NCI-H82 (cell line): Measurements from ENCODE around the gene HEYL.
A peak's percentile ranks its signal among the peaks of the same experiment; 100 is the strongest.
"Not testable (repeated sequence)": the region's sequence is repeated elsewhere in the genome, so short reads cannot be mapped to it uniquely, and the experiment has no call there.

Experiments used
- DNase-seq: peaks from one replicate; lab custom pipeline; 2025; lab: John Stamatoyannopoulos, UW

Gene HEYL

GRCh38 chr1:39603677-39604076 is 35.8 kb downstream of the HEYL start:
- not testable (repeated sequence) for DNase-seq

GRCh38 chr1:39601667-39602255 is 37.7 kb downstream of the HEYL start:
- DNase-seq, result not testable (repeated sequence)

DNA sequence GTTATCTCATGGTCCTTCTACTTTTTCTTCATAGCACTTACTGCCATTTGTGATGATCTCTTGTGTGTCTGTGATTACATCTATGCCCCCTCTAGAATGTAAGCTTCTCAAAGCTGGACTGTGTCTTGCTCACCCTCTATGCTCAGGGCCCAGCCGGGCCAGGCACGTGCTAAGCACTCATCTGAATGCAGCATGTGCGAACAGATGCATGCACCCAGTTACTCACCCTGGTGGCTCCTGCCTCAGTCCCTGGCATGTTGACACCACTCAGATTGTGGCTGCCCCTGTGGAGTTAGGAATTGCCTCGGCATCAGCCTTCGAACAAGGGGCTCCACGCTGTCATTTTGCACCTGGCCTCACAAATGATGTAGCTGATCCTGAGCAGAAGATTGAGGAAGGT is 43.3 kb downstream of the HEYL start:
- DNase-seq, result no peak

GRCh38 chr1:39593386-39593785 is 46.1 kb downstream of the HEYL start:
- DNase-seq, result no peak

DNA sequence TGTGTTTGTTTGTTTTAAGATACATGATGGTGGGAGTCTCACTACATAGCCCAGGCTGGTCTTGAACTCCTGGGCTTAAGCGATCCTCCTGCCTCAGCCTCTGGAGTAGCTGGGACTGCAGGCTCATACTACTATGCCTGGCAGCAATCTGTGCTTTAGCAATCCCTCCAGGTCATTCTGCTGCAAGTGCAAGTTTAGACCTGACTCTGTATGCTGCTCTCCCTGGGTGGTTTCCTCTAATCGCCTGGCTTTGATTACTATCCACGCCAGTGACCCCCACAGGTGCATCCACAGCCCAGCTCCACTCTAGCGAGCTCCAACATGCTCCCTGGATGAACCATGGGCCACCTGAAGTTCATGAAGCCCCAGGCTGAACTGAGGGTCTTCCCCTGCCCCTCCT is 47.4 kb downstream of the HEYL start:
- no peak for DNase-seq

DNA sequence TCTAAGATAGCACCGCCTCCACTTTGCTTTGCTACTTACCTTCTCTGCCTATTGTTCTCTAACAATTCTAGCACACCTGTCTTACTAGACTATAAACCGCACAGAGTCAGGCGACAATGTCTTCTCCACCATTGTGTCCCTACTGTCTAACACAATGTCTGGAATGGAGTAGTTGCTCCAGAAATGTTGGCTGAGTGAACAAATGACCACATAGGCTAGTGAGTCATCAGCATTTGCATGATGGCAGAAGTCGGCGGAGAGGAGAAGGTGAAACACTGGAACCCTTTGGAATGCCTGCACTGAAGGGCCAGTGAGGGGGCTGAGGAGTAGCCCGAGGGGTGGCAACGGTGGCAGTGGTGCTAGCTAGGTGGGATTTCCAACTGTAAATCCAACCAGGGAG is 48.9 kb downstream of the HEYL start:
- DNase-seq, result no peak

DNA sequence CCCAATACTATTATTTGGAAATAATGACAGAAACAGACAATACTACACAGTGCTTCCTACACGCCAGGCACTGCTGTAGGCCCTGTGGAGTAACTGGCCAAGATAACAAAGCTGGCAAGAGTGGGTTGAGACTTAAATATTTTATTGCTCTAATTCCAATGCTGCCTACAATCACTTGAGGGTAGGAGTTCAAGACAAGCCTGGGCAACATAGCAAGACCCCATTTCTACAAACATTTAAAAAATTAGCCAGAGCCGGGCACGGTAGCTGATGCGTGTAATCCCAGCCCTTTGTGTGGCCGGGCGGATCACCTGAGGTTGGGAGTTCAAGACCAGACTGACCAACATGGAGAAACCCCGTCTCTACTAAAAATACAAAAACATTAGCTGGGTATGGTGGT is 53.5 kb downstream of the HEYL start:
- no peak for DNase-seq

- peak; percentile 48 for DNase-seq
These were observed 63.3 kb downstream of the HEYL start for GRCh38 chr1:39576016-39576657.

DNA sequence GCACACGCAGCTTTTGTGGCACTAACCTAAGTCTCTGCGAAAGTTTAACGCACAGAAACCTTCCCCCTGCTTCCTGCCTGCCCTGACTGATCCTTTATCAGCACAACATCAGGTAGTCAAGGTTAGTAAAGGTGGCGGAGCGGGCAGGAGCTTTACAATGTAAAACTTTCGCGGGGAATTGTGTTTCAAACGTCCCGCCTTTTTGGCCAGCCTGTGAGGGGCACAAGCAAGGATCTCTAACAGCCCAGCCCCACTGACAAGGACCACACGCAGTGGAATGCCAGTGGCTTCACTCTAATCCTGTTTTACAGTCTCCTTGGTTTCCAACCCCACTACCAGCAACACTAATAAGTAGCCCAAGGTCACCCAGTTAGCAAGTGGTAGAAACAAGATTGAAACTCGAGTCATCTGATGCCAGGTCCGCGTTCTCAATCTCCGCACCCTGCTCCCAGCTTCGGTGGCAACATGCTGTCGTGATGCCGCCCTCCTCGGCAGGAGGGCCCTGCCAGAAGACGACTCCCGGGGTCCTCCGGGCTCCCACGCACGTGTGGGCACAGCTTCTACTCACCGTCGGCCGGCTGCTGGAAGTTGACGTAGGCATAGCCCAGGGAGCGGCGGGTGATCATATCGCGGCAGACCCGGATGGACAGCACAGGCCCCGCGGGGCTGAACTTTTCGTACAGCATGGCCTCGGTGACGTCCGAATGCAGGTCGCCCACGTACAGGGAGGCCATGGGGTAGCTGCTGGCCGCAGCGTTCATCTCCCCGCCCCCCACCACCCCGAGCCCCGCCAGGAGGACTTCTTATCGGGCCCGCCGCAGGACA is 64.0 kb downstream of the HEYL start:
- DNase-seq, result peak; percentile 51

DNA sequence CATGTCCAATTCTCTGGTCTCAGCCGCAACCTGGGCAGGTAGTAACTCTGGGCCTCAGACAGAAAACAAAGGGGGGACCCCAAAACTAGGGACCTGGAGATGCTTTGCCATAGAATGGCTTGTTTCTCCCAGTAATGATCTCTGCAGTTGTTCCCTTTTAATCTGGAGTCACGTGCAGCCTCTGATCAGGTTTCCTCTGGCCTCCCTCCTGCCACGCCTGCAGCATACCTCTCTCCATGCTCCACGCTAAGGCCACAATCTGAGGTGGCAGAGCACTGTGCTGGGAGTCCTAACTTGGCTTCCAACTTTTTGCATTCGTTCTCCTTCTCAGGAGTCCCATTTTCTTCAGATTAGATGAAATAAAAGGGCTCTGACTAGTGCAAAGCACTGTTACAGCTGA is 64.8 kb downstream of the HEYL start:
- DNase-seq, result peak; percentile 44
